ENCODE data around the gene RAC2. TPM values are rescaled to one million over a fixed set of nuclear protein-coding genes. Genes with fewer than 3 reads are reported as not detected.

RAC2 gene
- total and polyA plus RNA-seq, 5 experiments from 2014 or later, result 295 to 1,115 (median 740) TPM

Other genes with a start within 250 kb of the RAC2 start
- gene TST, start 224.8 kb downstream of the RAC2 start, total RNA-seq, result not detected
- gene TST, start 224.8 kb downstream of the RAC2 start, polyA plus RNA-seq, result 1 to 10 TPM in 1 of 3 donors, not detected in 2; 1.5 TPM
- gene MPST, start 224.5 kb downstream of the RAC2 start, total RNA-seq, result 1 to 10 TPM; 1.1 to 1.5 TPM
- 1 to 10 TPM in 2 of 3 donors, under 1 TPM in 1; 0.34 to 9.7 (median 1.8) TPM for gene MPST, start 224.5 kb downstream of the RAC2 start, polyA plus RNA-seq
- gene KCTD17, start 192.5 kb downstream of the RAC2 start, total RNA-seq, result 10 to 100 TPM; 26.1 to 26.6 TPM
- gene KCTD17, start 192.5 kb downstream of the RAC2 start, polyA plus RNA-seq, result 10 to 100 TPM in 2 of 3 donors, 1 to 10 TPM in 1; 9.1 to 12.1 (median 10.3) TPM
- gene TMPRSS6, start 134.6 kb downstream of the RAC2 start, total RNA-seq, result under 1 TPM; 0.27 to 0.36 TPM
- gene TMPRSS6, start 134.6 kb downstream of the RAC2 start, polyA plus RNA-seq, result under 1 TPM; 0.05 to 0.09 (median 0.06) TPM
- 10 to 100 TPM; 31.1 to 34.2 TPM for gene IL2RB, start 94.4 kb downstream of the RAC2 start, total RNA-seq
- gene IL2RB, start 94.4 kb downstream of the RAC2 start, polyA plus RNA-seq, result 100 to 1,000 TPM in 1 of 3 donors, 10 to 100 TPM in 2; 74.9 to 113 (median 81.1) TPM
- gene C1QTNF6, start 56.0 kb downstream of the RAC2 start, total RNA-seq, result 10 to 100 TPM; 24.6 to 25.7 TPM
- gene C1QTNF6, start 56.0 kb downstream of the RAC2 start, polyA plus RNA-seq, result 1 to 10 TPM in 2 of 3 donors, under 1 TPM in 1; 0.68 to 4.0 (median 1.7) TPM
- gene SSTR3, start 31.8 kb downstream of the RAC2 start, total RNA-seq, result 10 to 100 TPM; 13.5 to 13.7 TPM
- 1 to 10 TPM; 2.9 to 7.3 (median 4.2) TPM for gene SSTR3, start 31.8 kb downstream of the RAC2 start, polyA plus RNA-seq
- gene CYTH4, start 38.2 kb upstream of the RAC2 start, total RNA-seq, result 100 to 1,000 TPM; 177 to 193 TPM
- 10 to 100 TPM; 48.9 to 60.8 (median 54.6) TPM for gene CYTH4, start 38.2 kb upstream of the RAC2 start, polyA plus RNA-seq
- under 1 TPM; 0.55 to 0.88 TPM for gene ELFN2, start 183.2 kb upstream of the RAC2 start, total RNA-seq
- gene ELFN2, start 183.2 kb upstream of the RAC2 start, polyA plus RNA-seq, result not detected
- gene MFNG, start 242.1 kb upstream of the RAC2 start, total RNA-seq, result 100 to 1,000 TPM; 233 to 235 TPM
- 100 to 1,000 TPM; 290 to 401 (median 329) TPM for gene MFNG, start 242.1 kb upstream of the RAC2 start, polyA plus RNA-seq